H1 (cell line): ENCODE results near the gene COL16A1. TPM values are rescaled to one million over a fixed set of nuclear protein-coding genes. Genes with fewer than 3 reads are reported as not detected.

Experiments used
- CTCF ChIA-PET: fragments of 300-600 bp; sonication (Branson Sonifier 250); formaldehyde crosslinking; loops from one replicate; lab custom pipeline; 2021; ENCODE audit not compliant: partially characterized antibody; lab: Charles Lee
- POLR2A ChIA-PET: fragments of 300-600 bp; sonication (Branson Sonifier 250); formaldehyde crosslinking; loops from one replicate; lab custom pipeline; 2021; ENCODE audit warnings: inconsistent platforms; ENCODE audit not compliant: partially characterized antibody; lab: Charles Lee
- DNase-seq, 2 experiments: peaks; one replicate each; pipeline versions ENCODE4 v3.0.0 to v3.0.0-alpha.2; 2010 to 2022; ENCODE audit warnings: low spot score in 2 of 2, low read depth in 1 of 2, mixed read lengths in 1 of 2
- FAIRE-seq: peaks from 2 replicates; lab custom pipeline; 2011; peaks lifted over from hg19 to GRCh38; lab: Jason Lieb, UNC
- H2AFZ ChIP-seq: 2 replicates; pipeline ENCODE4 v1.8.1; 2012; ENCODE audit warnings: low read length, inconsistent platforms
- H2AK5ac ChIP-seq: 2 replicates; pipeline ENCODE4 v1.6.1; 2013; ENCODE audit warnings: low read depth, low read length
- H2BK120ac ChIP-seq: replicated peaks from 2 replicates; pipeline ENCODE3; 2013; ENCODE audit warnings: low read depth, low read length, inconsistent platforms
- H2BK12ac ChIP-seq: 2 replicates; pipeline ENCODE4 v1.6.1; 2013; ENCODE audit warnings: low read depth, low read length
- H2BK15ac ChIP-seq: 2 replicates; pipeline ENCODE4 v1.6.1; 2013; ENCODE audit warnings: low read length
- H2BK20ac ChIP-seq: 2 replicates; pipeline ENCODE4 v1.6.1; 2013; ENCODE audit warnings: low read length
- H2BK5ac ChIP-seq: 2 replicates; pipeline ENCODE4 v1.6.1; 2013; ENCODE audit warnings: low read depth, low read length
- H3K14ac ChIP-seq: 2 replicates; pipeline ENCODE4 v1.6.1; 2013; ENCODE audit warnings: inconsistent platforms; ENCODE audit not compliant: insufficient read length
- H3K18ac ChIP-seq: 2 replicates; pipeline ENCODE4 v1.6.1; 2013; ENCODE audit warnings: low read length; ENCODE audit errors: extremely low read depth
- H3K23ac ChIP-seq: 2 replicates; pipeline ENCODE4 v1.6.1; 2013; ENCODE audit warnings: inconsistent platforms; ENCODE audit not compliant: insufficient read length
- H3K23me2 ChIP-seq: 2 replicates; pipeline ENCODE4 v1.6.1; 2013; ENCODE audit warnings: low read depth, low read length
- H3K27ac ChIP-seq: 2 replicates; pipeline ENCODE4 v1.6.1; 2011; ENCODE audit warnings: low read depth, low read length, inconsistent platforms
- H3K27me3 ChIP-seq, 4 experiments: replicated peaks in 1 of 4; 1 replicate in 1 of 4; 2 replicates in 3 of 4; pipeline versions ENCODE4 v1.6.1 to v1.8.1; 2011 to 2013; ENCODE audit warnings: low read length in 3 of 4, mild to moderate bottlenecking in 3 of 4, inconsistent platforms in 2 of 4, mixed read lengths in 2 of 4, moderate library complexity in 1 of 4; ENCODE audit not compliant: control insufficient read depth in 3 of 4, insufficient read depth in 3 of 4; ENCODE audit errors: extremely low read depth in 1 of 4
- H3K36me3 ChIP-seq, 4 experiments: 2 replicates each; pipeline versions ENCODE4 v1.6.1 to v1.8.1; 2011 to 2013; ENCODE audit warnings: mild to moderate bottlenecking in 4 of 4, low read length in 3 of 4, moderate library complexity in 2 of 4, control low read depth in 1 of 4, inconsistent platforms in 1 of 4; ENCODE audit not compliant: insufficient read depth in 4 of 4, control insufficient read depth in 2 of 4
- H3K4ac ChIP-seq: replicated peaks from 2 replicates; pipeline ENCODE3; 2013; ENCODE audit warnings: low read length, low read depth, mixed read lengths, inconsistent platforms; ENCODE audit not compliant: insufficient read length
- H3K4me1 ChIP-seq, 4 experiments: replicated peaks in 1 of 4; 1 replicate in 1 of 4; 2 replicates in 3 of 4; pipeline versions ENCODE4 v1.6.1 to v1.8.1; 2011 to 2013; ENCODE audit warnings: low read length in 3 of 4, inconsistent platforms in 2 of 4, mixed read lengths in 1 of 4; ENCODE audit not compliant: insufficient read depth in 4 of 4, control insufficient read depth in 3 of 4
- H3K4me2 ChIP-seq, 2 experiments: 2 replicates each; pipeline versions ENCODE4 v1.6.1 to v1.8.1; 2011 to 2013; ENCODE audit warnings: low read depth in 2 of 2, low read length in 2 of 2, control low read depth in 1 of 2, inconsistent platforms in 1 of 2, mild to moderate bottlenecking in 1 of 2; ENCODE audit not compliant: insufficient read depth in 1 of 2
- H3K4me3 ChIP-seq, 4 experiments: fragments of 200-600, 300-600 bp in 1 of 4; sonication (generic), shearing (Covaris generic), sonication (Bioruptor Twin) in 1 of 4; 2 replicates each; pipeline versions ENCODE4 v1.5.1 to v1.8.1; 2011 to 2016; ENCODE audit warnings: low read length in 4 of 4, low read depth in 3 of 4, control low read depth in 2 of 4, inconsistent platforms in 2 of 4, mild to moderate bottlenecking in 2 of 4, mixed read lengths in 1 of 4, moderate library complexity in 1 of 4; ENCODE audit not compliant: insufficient read depth in 2 of 4; ENCODE audit errors: extremely low read depth in 1 of 4
- H3K56ac ChIP-seq: replicated peaks from 2 replicates; pipeline ENCODE3; 2013; ENCODE audit warnings: low read depth, mild to moderate bottlenecking, mixed read lengths, low read length, inconsistent platforms; ENCODE audit not compliant: insufficient read length
- H3K79me1 ChIP-seq: 2 replicates; pipeline ENCODE4 v1.6.1; 2013; ENCODE audit warnings: low read depth, low read length, control low read depth
- H3K79me2 ChIP-seq, 2 experiments: 2 replicates each; pipeline versions ENCODE4 v1.6.1 to v1.8.1; 2012 to 2013; ENCODE audit warnings: low read length in 2 of 2, mild to moderate bottlenecking in 2 of 2, inconsistent platforms in 1 of 2; ENCODE audit not compliant: insufficient read depth in 2 of 2, control insufficient read depth in 1 of 2
- H3K9ac ChIP-seq, 4 experiments: replicated peaks in 1 of 4; 1 replicate in 1 of 4; 2 replicates in 3 of 4; pipeline versions ENCODE4 v1.6.1 to v1.8.1; 2011 to 2013; ENCODE audit warnings: low read depth in 3 of 4, low read length in 3 of 4, control low read depth in 2 of 4, mild to moderate bottlenecking in 2 of 4, moderate library complexity in 2 of 4, inconsistent platforms in 1 of 4; ENCODE audit errors: extremely low read depth in 1 of 4
- H3K9me3 ChIP-seq, 2 experiments: 2 replicates each; pipeline versions ENCODE4 v1.6.1 to v1.8.1; 2012 to 2013; ENCODE audit warnings: mild to moderate bottlenecking in 2 of 2, moderate library complexity in 2 of 2, control low read depth in 1 of 2, inconsistent platforms in 1 of 2, low read depth in 1 of 2, low read length in 1 of 2, mixed read lengths in 1 of 2; ENCODE audit not compliant: insufficient read depth in 2 of 2
- H4K20me1 ChIP-seq, 2 experiments: replicated peaks in 1 of 2; 2 replicates each; pipeline versions ENCODE3 to v1.8.1; 2011 to 2013; ENCODE audit warnings: inconsistent platforms in 2 of 2, low read length in 2 of 2, mild to moderate bottlenecking in 1 of 2; ENCODE audit not compliant: insufficient read depth in 2 of 2, control insufficient read depth in 1 of 2
- H4K5ac ChIP-seq: 2 replicates; pipeline ENCODE4 v1.6.1; 2013; ENCODE audit warnings: low read length, low read depth, mixed read lengths, inconsistent platforms; ENCODE audit not compliant: insufficient read length
- H4K8ac ChIP-seq: 2 replicates; pipeline ENCODE4 v1.8.0; 2013; ENCODE audit warnings: mild to moderate bottlenecking, moderate library complexity, low read length, inconsistent platforms; ENCODE audit not compliant: insufficient read depth; ENCODE audit errors: extremely low read depth
- H4K91ac ChIP-seq: replicated peaks from 2 replicates; pipeline ENCODE3; 2013; ENCODE audit warnings: low read length, mixed read lengths, inconsistent platforms; ENCODE audit not compliant: insufficient read length
- CEBPB ChIP-seq: IDR thresholded peaks from 2 replicates; pipeline ENCODE4 v1.6.1; 2012; ENCODE audit warnings: low read depth, low read length
- PHF8 ChIP-seq: fragments of 200-600 bp; sonication (generic); conservative IDR thresholded peaks from 2 replicates; pipeline ENCODE4 v1.7.1; 2012; ENCODE audit warnings: low read depth, mild to moderate bottlenecking, inconsistent platforms, low read length, moderate library complexity
- WGBS, 2 experiments: shearing (Covaris generic) in 1 of 2; methylation state at CpG; one replicate each; pipeline versions ENCODE4 v1.1.6 to v1.1.7; 2013 to 2015; ENCODE audit warnings: low lambda C conversion rate in 2 of 2, mixed read lengths in 2 of 2, inconsistent platforms in 1 of 2, low coverage in 1 of 2, missing lambda C conversion rate in 1 of 2; ENCODE audit not compliant: insufficient replicate concordance in 2 of 2, insufficient coverage in 1 of 2, insufficient read length in 1 of 2; ENCODE audit errors: extremely low coverage in 1 of 2, missing lambda C conversion rate in 1 of 2; 5-methylcytosine and 5-hydroxymethylcytosine counted together
- polyA plus RNA-seq, 7 experiments: library from polyadenylated mRNA; depleted of rRNA in 3 of 7; stranded (reverse) in 5 of 7; unstranded in 2 of 7; fragments of >200 nt in 5 of 7; fragments of 200-250 nt in 2 of 7; gene quantifications; 1 replicate in 5 of 7; 2 replicates in 1 of 7; 4 replicates in 1 of 7; pipeline versions ENCODE4 v1.2.1 to v1.2.3, GENCODE V29; 2011 to 2013; ENCODE audit warnings: missing spikeins in 2 of 7, mixed read lengths in 2 of 7
- total RNA-seq: library from RNA; stranded (reverse); fragmentation: NEBNext Ultra II Directional; extraction: Animal tissue kit (Norgen Biotek cat#: 25700); gene quantifications from 2 replicates; pipeline ENCODE4 v1.2.1, GENCODE V29; 2021

The COL16A1 gene
- total and polyA plus RNA-seq, 2 of the 8 experiments (the other 6 are each of a cell fraction or from before 2014, with no cell fraction given), result 2.0 to 10.5 TPM

GRCh38 chr1:31678681-31679080 is 25.1 kb downstream of the COL16A1 start:
- Histone ChIP-seq H3K27ac (no peak overlapping the region), H4K20me1 (peaks cover 0 to 1% of the 10 kb centered on the region in 2 experiments), H2BK20ac (no peak overlapping the region), H3K4me3 (no peak overlapping the region), H2AK5ac (no peak overlapping the region), H3K79me1 (no peaks in the 10 kb centered on the region), H3K56ac (no peak overlapping the region), H3K27me3 (no peaks in the 10 kb centered on the region), H4K91ac (no peak overlapping the region), H3K79me2 (no peaks in the 10 kb centered on the region), H3K18ac (no peak overlapping the region), H2BK120ac (no peak overlapping the region), H4K8ac (no peak overlapping the region), H2BK15ac (no peak overlapping the region), H3K23me2 (no peaks in the 10 kb centered on the region), H3K23ac (no peak overlapping the region), H3K9me3 (no peaks in the 10 kb centered on the region), H3K4me1 (no peaks in the 10 kb centered on the region), H2BK12ac (no peak overlapping the region), H2AFZ (no peak overlapping the region), H4K5ac (no peak overlapping the region), H3K4ac (no peak overlapping the region), H3K14ac (no peak overlapping the region), H2BK5ac (no peak overlapping the region), H3K4me2 (no peak overlapping the region), H3K9ac (no peak overlapping the region), H3K36me3 (no peaks in the 10 kb centered on the region)
- 97% methylated on average over 4 of the region's 4 CpGs; no CpG with 5 or more reads in 1 of the 2 experiments for WGBS, 2 experiments
- DNase-seq (no peak), FAIRE-seq (no peak)
- CTCF ChIA-PET, result interaction anchor here (1.3 to 24.1 kb wide), 12 partner anchors 10 to 110 kb away, joined by 4 to 370 read pairs (median 8); partner anchors contain the start of gene COL16A1
- POLR2A ChIA-PET, result interaction anchor here (0.8 to 2.0 kb wide), 5 partner anchors 11 to 86 kb away, joined by 3 to 6 read pairs (median 4); no protein-coding TSS in a partner anchor
- TF ChIP-seq CEBPB (no peak), PHF8 (no peak)
